K562 (cell line): ENCODE results near the gene PTRH2. TPM values are rescaled to one million over a fixed set of nuclear protein-coding genes. Genes with fewer than 3 reads are reported as not detected.

Experiments used
- CBFA2T2 ChIP-seq: fragments of 450-650 bp; conservative IDR thresholded peaks from 2 replicates; pipeline ENCODE4 v1.6.1; 2017; ENCODE audit warnings: mild to moderate bottlenecking
- CC2D1A ChIP-seq: fragments of 450-650 bp; IDR thresholded peaks from 2 replicates; pipeline ENCODE4 v1.6.1; 2017; ENCODE audit warnings: mild to moderate bottlenecking
- CEBPB ChIP-seq: fragments of 450-650 bp; IDR thresholded peaks from 2 replicates; pipeline ENCODE4 v1.6.1; 2016; ENCODE audit warnings: missing genetic modification characterization, missing compliant biosample characterization
- HEY1 ChIP-seq: fragments of 250-450 bp; sonication (Bioruptor Pico); IDR thresholded peaks from 2 replicates; pipeline ENCODE4 v1.5.0; 2020; ENCODE audit warnings: mild to moderate bottlenecking, moderate library complexity, borderline replicate concordance
- HNRNPH1 ChIP-seq: fragments of 200-400 bp; formaldehyde crosslinking; optimal IDR thresholded peaks from 2 replicates; pipeline ENCODE3; 2017; ENCODE audit warnings: low read depth, mild to moderate bottlenecking, low read length, moderate library complexity
- LEF1 ChIP-seq: fragments of 450-650 bp; IDR thresholded peaks from 2 replicates; pipeline ENCODE4 v1.6.1; 2016; ENCODE audit warnings: mild to moderate bottlenecking
- MAFK ChIP-seq: IDR thresholded peaks from 2 replicates; pipeline ENCODE4 v1.6.1; 2011; ENCODE audit warnings: low read length, improper control_type of control experiment
- MECOM ChIP-seq: fragments of 250-450 bp; sonication (Bioruptor Pico); IDR thresholded peaks from 2 replicates; pipeline ENCODE4 v1.8.0; 2022; ENCODE audit warnings: inconsistent platforms
- MYNN ChIP-seq, 2 experiments: sonication (generic); formaldehyde crosslinking in 1 of 2; IDR thresholded peaks; 2 replicates each; pipeline versions ENCODE4 v1.5.0 to v1.6.1; 2016 to 2020; ENCODE audit warnings: antibody characterized with exemption in 1 of 2, missing genetic modification reagents in 1 of 2
- NCOA2 ChIP-seq, 2 experiments: fragments of 450-650 bp; IDR thresholded peaks; 2 replicates each; pipeline ENCODE4 v1.6.1; 2018; ENCODE audit warnings: mild to moderate bottlenecking in 2 of 2, moderate library complexity in 1 of 2; ENCODE audit not compliant: partially characterized antibody in 2 of 2
- NR2C2 ChIP-seq, 2 experiments: fragments of 200-800 bp in 1 of 2; sonication (Bioruptor generic) in 1 of 2; sonication (generic) in 1 of 2; formaldehyde crosslinking in 1 of 2; IDR thresholded peaks; 2 replicates each; pipeline versions ENCODE4 v1.6.1 to v1.8.0; 2016 to 2022; ENCODE audit warnings: mild to moderate bottlenecking in 1 of 2, missing compliant biosample characterization in 1 of 2, missing genetic modification characterization in 1 of 2, missing genetic modification reagents in 1 of 2
- POLR3G ChIP-seq: IDR thresholded peaks from 2 replicates; pipeline ENCODE4 v1.6.1; 2011; ENCODE audit not compliant: insufficient read length, insufficient replicate concordance; ENCODE audit errors: extremely low read depth
- RCOR1 ChIP-seq, 2 experiments: IDR thresholded peaks; 2 replicates each; pipeline ENCODE4 v1.6.1; 2012; ENCODE audit warnings: low read depth in 2 of 2, low read length in 2 of 2, borderline replicate concordance in 1 of 2, improper control_type of control experiment in 1 of 2
- SIN3B ChIP-seq: fragments of 450-650 bp; IDR thresholded peaks from 2 replicates; pipeline ENCODE4 v1.6.1; 2017; ENCODE audit warnings: low read depth, mild to moderate bottlenecking, moderate library complexity
- TARDBP ChIP-seq: fragments of 450-650 bp; IDR thresholded peaks from 2 replicates; pipeline ENCODE4 v1.6.1; 2016
- ZNF12 ChIP-seq: sonication (generic); formaldehyde crosslinking; IDR thresholded peaks from 2 replicates; pipeline ENCODE4 v1.4.0; 2020; ENCODE audit warnings: mild to moderate bottlenecking, missing genetic modification reagents
- ZNF764 ChIP-seq: fragments of 250-450 bp; sonication (Bioruptor Pico); IDR thresholded peaks from 2 replicates; pipeline ENCODE4 v1.4.0; 2020; ENCODE audit warnings: low read depth, mild to moderate bottlenecking, moderate library complexity
- polyA plus RNA-seq, 8 experiments: library from polyadenylated mRNA; depleted of rRNA in 4 of 8; stranded (reverse) in 5 of 8; unstranded in 3 of 8; fragments of >200 nt; fragmentation: Nextera tagmentation in 2 of 8; fragmentation: Illumina TruSeq in 1 of 8; extraction: Ambion mirVana in 2 of 8; extraction: Trizol in 1 of 8; gene quantifications; 2 replicates each; pipeline versions ENCODE4 v1.2.1 to v1.2.3, GENCODE V29; 2011 to 2014; ENCODE audit warnings: inconsistent platforms in 1 of 8, missing spikeins in 1 of 8
- total RNA-seq, 7 experiments: library from RNA; depleted of rRNA in 6 of 7; stranded (reverse); fragments of >200 nt in 6 of 7; fragmentation: Illumina TruSeq in 2 of 7; extraction: Trizol in 2 of 7; gene quantifications; 2 replicates each; pipeline versions ENCODE4 v1.2.1 to v1.2.3, GENCODE V29; 2011 to 2021; ENCODE audit warnings: low replicate concordance in 1 of 7
- TF ChIP-seq, protein P1 (sequence below): fragments of 250-450 bp; sonication (Bioruptor Pico); IDR thresholded peaks from 2 replicates; pipeline ENCODE4 v1.5.0; 2020; ENCODE audit warnings: mild to moderate bottlenecking
- TF ChIP-seq, protein P2 (sequence below): sonication (generic); formaldehyde crosslinking; IDR thresholded peaks from 2 replicates; pipeline ENCODE4 v1.8.0; 2022; ENCODE audit warnings: mild to moderate bottlenecking, missing genetic modification reagents
- TF ChIP-seq, protein P3 (sequence below): fragments of 450-650 bp; IDR thresholded peaks from one replicate; pipeline ENCODE4 v1.6.1; 2018; ENCODE audit warnings: mild to moderate bottlenecking, moderate library complexity; ENCODE audit not compliant: partially characterized antibody

The PTRH2 gene
- total and polyA plus RNA-seq, 9 of the 15 experiments (the other 6 are each of a cell fraction or from before 2014, with no cell fraction given): 53.1 to 210 (median 126) TPM

DNA sequence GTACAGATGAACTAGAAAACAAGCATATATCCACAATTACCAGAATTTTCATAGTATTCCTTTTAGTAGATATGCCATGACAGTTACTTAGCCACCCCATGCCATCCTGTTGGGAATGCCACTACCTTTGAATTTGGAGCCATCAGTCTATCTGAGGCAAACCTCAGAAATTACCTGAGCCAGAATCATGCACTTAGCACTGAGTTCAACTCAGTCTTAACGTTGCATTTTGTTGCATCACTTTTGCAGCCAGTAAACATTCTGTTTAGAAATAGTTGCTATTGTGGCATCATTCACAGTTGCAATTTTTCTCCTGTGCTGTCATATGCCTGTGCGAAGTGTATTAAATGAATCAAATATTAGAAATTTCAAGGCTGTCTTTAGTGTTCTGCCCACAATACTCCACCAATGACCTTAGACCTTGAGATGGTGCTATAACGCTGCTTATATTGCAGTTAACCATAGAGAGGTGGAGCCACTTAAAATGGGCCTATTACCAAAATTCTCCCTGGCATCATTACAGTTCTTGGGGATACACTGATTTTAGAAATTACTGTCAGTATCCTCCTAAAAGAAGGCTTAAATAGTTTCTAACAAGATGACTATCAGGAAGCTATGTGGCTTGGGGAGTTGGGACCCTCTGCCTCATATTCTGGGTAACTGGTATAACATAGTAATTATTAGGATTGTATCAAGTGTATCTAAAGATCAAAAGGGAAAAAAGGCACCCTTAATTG is 11.1 kb downstream of the PTRH2 start (continued):
- TF ChIP-seq, protein P1, sequence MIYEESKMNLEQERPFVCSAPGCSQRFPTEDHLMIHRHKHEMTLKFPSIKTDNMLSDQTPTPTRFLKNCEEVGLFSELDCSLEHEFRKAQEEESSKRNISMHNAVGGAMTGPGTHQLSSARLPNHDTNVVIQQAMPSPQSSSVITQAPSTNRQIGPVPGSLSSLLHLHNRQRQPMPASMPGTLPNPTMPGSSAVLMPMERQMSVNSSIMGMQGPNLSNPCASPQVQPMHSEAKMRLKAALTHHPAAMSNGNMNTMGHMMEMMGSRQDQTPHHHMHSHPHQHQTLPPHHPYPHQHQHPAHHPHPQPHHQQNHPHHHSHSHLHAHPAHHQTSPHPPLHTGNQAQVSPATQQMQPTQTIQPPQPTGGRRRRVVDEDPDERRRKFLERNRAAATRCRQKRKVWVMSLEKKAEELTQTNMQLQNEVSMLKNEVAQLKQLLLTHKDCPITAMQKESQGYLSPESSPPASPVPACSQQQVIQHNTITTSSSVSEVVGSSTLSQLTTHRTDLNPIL: no peak; the same call in 1 of the 2 replicates
- TF ChIP-seq CC2D1A (no peak), POLR3G (no peak), NR2C2 (CRISPR knock-in tag; IDR thresholded peaks at IDR 0.05) (no peak), NR2C2 (tag; IDR thresholded peaks at IDR 0.05) (peak; percentile 68; the same call in 1 of the 2 replicates), CEBPB (peak; percentile 86), HEY1 (CRISPR knock-in tag) (no peak), LEF1 (0 out of 2 replicates have a peak, but pooled peaks have one; percentile 39), SIN3B (no peak), CBFA2T2 (no peak), MYNN (IDR thresholded peaks at IDR 0.05) (peak; percentile 47; the same call in 1 of the 2 replicates), MYNN (CRISPR knock-in tag; IDR thresholded peaks at IDR 0.05) (no peak), ZNF764 (no peak), HNRNPH1 (no peak), ZNF12 (no peak), RCOR1 (IDR thresholded peaks at IDR 0.05; ENCODE audit: borderline replicate concordance in 1 of 2, low read depth in 2 of 2, low read length in 2 of 2) (peak in 1 of 2 experiments; percentile 57; a peak in 1 of 4 replicates), MECOM (CRISPR knock-in tag) (no peak; the same call in 1 of the 2 replicates), TARDBP (no peak), NCOA2 (IDR thresholded peaks at IDR 0.05; ENCODE audit: partially characterized antibody in 2 of 2) (no peak), MAFK (no peak)
- TF ChIP-seq, protein P2, sequence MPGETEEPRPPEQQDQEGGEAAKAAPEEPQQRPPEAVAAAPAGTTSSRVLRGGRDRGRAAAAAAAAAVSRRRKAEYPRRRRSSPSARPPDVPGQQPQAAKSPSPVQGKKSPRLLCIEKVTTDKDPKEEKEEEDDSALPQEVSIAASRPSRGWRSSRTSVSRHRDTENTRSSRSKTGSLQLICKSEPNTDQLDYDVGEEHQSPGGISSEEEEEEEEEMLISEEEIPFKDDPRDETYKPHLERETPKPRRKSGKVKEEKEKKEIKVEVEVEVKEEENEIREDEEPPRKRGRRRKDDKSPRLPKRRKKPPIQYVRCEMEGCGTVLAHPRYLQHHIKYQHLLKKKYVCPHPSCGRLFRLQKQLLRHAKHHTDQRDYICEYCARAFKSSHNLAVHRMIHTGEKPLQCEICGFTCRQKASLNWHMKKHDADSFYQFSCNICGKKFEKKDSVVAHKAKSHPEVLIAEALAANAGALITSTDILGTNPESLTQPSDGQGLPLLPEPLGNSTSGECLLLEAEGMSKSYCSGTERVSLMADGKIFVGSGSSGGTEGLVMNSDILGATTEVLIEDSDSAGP: no peak
- TF ChIP-seq, protein P3, sequence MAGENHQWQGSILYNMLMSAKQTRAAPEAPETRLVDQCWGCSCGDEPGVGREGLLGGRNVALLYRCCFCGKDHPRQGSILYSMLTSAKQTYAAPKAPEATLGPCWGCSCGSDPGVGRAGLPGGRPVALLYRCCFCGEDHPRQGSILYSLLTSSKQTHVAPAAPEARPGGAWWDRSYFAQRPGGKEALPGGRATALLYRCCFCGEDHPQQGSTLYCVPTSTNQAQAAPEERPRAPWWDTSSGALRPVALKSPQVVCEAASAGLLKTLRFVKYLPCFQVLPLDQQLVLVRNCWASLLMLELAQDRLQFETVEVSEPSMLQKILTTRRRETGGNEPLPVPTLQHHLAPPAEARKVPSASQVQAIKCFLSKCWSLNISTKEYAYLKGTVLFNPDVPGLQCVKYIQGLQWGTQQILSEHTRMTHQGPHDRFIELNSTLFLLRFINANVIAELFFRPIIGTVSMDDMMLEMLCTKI: no peak
